Stimulated activated naive CD8-positive, alpha-beta T cell treated with anti-CD3 and anti-CD28 coated beads, Interleukin-15, Interleukin-2, amounts not matched to agents 100 ng/mL and 50 ng/mL, for 24 hours (primary cell): ENCODE measurements around the gene P3H3.

Experiments used
- H3K27ac Mint-ChIP-seq: one replicate; pipeline ENCODE4 v1.8.0; 2021; ENCODE audit warnings: mild to moderate bottlenecking, mixed read lengths
- H3K27me3 Mint-ChIP-seq: one replicate; pipeline ENCODE4 v1.8.0; 2021; ENCODE audit warnings: mixed read lengths
- H3K36me3 Mint-ChIP-seq: one replicate; pipeline ENCODE4 v1.8.0; 2021; ENCODE audit warnings: low read depth, mixed read lengths
- H3K4me1 Mint-ChIP-seq: one replicate; pipeline ENCODE4 v1.8.0; 2021; ENCODE audit warnings: low read depth, mixed read lengths
- H3K4me3 Mint-ChIP-seq: one replicate; pipeline ENCODE4 v1.8.0; 2021; ENCODE audit warnings: mild to moderate bottlenecking, mixed read lengths
- H3K9me3 Mint-ChIP-seq: one replicate; pipeline ENCODE4 v1.8.0; 2021; ENCODE audit warnings: mixed read lengths

Gene P3H3

GRCh38 chr12:6828781-6829535 lies 751 bp downstream of the P3H3 start:
- Mint-ChIP-seq H3K36me3 (no peaks in the 10 kb centered on the region), H3K27ac (peak overlapping the region; percentile 71), H3K27me3 (peaks cover 59% of the 10 kb centered on the region), H3K4me3 (peak overlapping the region; percentile 78), H3K4me1 (peaks cover 18% of the 10 kb centered on the region), H3K9me3 (no peaks in the 10 kb centered on the region)

GRCh38 chr12:6829536-6830220 lies 1.5 kb downstream of the P3H3 start:
- Mint-ChIP-seq H3K4me1 (peaks cover 21% of the 10 kb centered on the region), H3K4me3 (peak overlapping the region; percentile 78), H3K36me3 (no peaks in the 10 kb centered on the region), H3K9me3 (no peaks in the 10 kb centered on the region), H3K27ac (no peak overlapping the region), H3K27me3 (peaks cover 53% of the 10 kb centered on the region)

- Mint-ChIP-seq H3K36me3 (no peaks in the 10 kb centered on the region), H3K9me3 (no peaks in the 10 kb centered on the region), H3K4me1 (peaks cover 21% of the 10 kb centered on the region), H3K4me3 (no peak overlapping the region), H3K27ac (no peak overlapping the region), H3K27me3 (peaks cover 46% of the 10 kb centered on the region)
These were observed 2.2 kb downstream of the P3H3 start for GRCh38 chr12:6830286-6830890.

- H3K27ac Mint-ChIP-seq, result no peak overlapping the region
- peaks cover 41% of the 10 kb centered on the region for H3K27me3 Mint-ChIP-seq
- peaks cover 21% of the 10 kb centered on the region for H3K4me1 Mint-ChIP-seq
- H3K36me3 Mint-ChIP-seq, result no peaks in the 10 kb centered on the region
- H3K9me3 Mint-ChIP-seq, result no peaks in the 10 kb centered on the region
- H3K4me3 Mint-ChIP-seq, result no peak overlapping the region
These were observed 2.8 kb downstream of the P3H3 start for GRCh38 chr12:6830999-6831398.

GRCh38 chr12:6831450-6831995 lies 3.3 kb downstream of the P3H3 start:
- peaks cover 36% of the 10 kb centered on the region for H3K27me3 Mint-ChIP-seq
- H3K9me3 Mint-ChIP-seq, result no peaks in the 10 kb centered on the region
- H3K36me3 Mint-ChIP-seq, result no peaks in the 10 kb centered on the region
- no peak overlapping the region for H3K4me3 Mint-ChIP-seq
- H3K27ac Mint-ChIP-seq, result no peak overlapping the region
- peaks cover 21% of the 10 kb centered on the region for H3K4me1 Mint-ChIP-seq

GRCh38 chr12:6832125-6832524 lies 3.9 kb downstream of the P3H3 start:
- no peak overlapping the region for H3K4me3 Mint-ChIP-seq

GRCh38 chr12:6833189-6833890 lies 5.1 kb downstream of the P3H3 start:
- peaks cover 12% of the 10 kb centered on the region for H3K4me1 Mint-ChIP-seq
- H3K36me3 Mint-ChIP-seq, result no peaks in the 10 kb centered on the region
- H3K27me3 Mint-ChIP-seq, result peaks cover 21% of the 10 kb centered on the region
- no peaks in the 10 kb centered on the region for H3K9me3 Mint-ChIP-seq
- H3K4me3 Mint-ChIP-seq, result no peak overlapping the region
- H3K27ac Mint-ChIP-seq, result no peak overlapping the region

More at GRCh38 chr12:6832125-6832524, 3.9 kb downstream of the P3H3 start:
- H3K27me3 Mint-ChIP-seq, result peaks cover 30% of the 10 kb centered on the region
- no peaks in the 10 kb centered on the region for H3K36me3 Mint-ChIP-seq
- peak overlapping the region; percentile 45 for H3K27ac Mint-ChIP-seq
- H3K4me1 Mint-ChIP-seq, result peaks cover 21% of the 10 kb centered on the region
- no peaks in the 10 kb centered on the region for H3K9me3 Mint-ChIP-seq

GRCh38 chr12:6834254-6834653 lies 6.0 kb downstream of the P3H3 start:
- peaks cover 7% of the 10 kb centered on the region for H3K4me1 Mint-ChIP-seq
- H3K27me3 Mint-ChIP-seq, result peaks cover 15% of the 10 kb centered on the region
- no peaks in the 10 kb centered on the region for H3K36me3 Mint-ChIP-seq
- no peak overlapping the region for H3K4me3 Mint-ChIP-seq
- no peaks in the 10 kb centered on the region for H3K9me3 Mint-ChIP-seq
- H3K27ac Mint-ChIP-seq, result no peak overlapping the region

GRCh38 chr12:6834873-6835272 lies 6.7 kb downstream of the P3H3 start:
- H3K27me3 Mint-ChIP-seq, result peaks cover 11% of the 10 kb centered on the region
- no peak overlapping the region for H3K4me3 Mint-ChIP-seq
- peaks cover 3% of the 10 kb centered on the region for H3K4me1 Mint-ChIP-seq
- H3K9me3 Mint-ChIP-seq, result no peaks in the 10 kb centered on the region
- no peak overlapping the region for H3K27ac Mint-ChIP-seq
- no peaks in the 10 kb centered on the region for H3K36me3 Mint-ChIP-seq

- Mint-ChIP-seq H3K27ac (no peak overlapping the region), H3K4me3 (no peak overlapping the region), H3K4me1 (peaks cover 3% of the 10 kb centered on the region), H3K27me3 (no peaks in the 10 kb centered on the region), H3K36me3 (no peaks in the 10 kb centered on the region), H3K9me3 (no peaks in the 10 kb centered on the region)
These were observed 8.6 kb downstream of the P3H3 start for GRCh38 chr12:6836851-6837250.

- Mint-ChIP-seq H3K27me3 (no peaks in the 10 kb centered on the region), H3K4me3 (no peak overlapping the region), H3K9me3 (no peaks in the 10 kb centered on the region), H3K36me3 (no peaks in the 10 kb centered on the region), H3K4me1 (peaks cover 3% of the 10 kb centered on the region), H3K27ac (no peak overlapping the region)
These were observed 9.3 kb downstream of the P3H3 start for GRCh38 chr12:6837370-6838060.

GRCh38 chr12:6838854-6839253 lies 10.6 kb downstream of the P3H3 start:
- peaks cover 3% of the 10 kb centered on the region for H3K4me1 Mint-ChIP-seq
- no peak overlapping the region for H3K27ac Mint-ChIP-seq
- no peak overlapping the region for H3K4me3 Mint-ChIP-seq
- H3K9me3 Mint-ChIP-seq, result no peaks in the 10 kb centered on the region
- H3K36me3 Mint-ChIP-seq, result no peaks in the 10 kb centered on the region
- H3K27me3 Mint-ChIP-seq, result no peaks in the 10 kb centered on the region

- no peaks in the 10 kb centered on the region for H3K4me1 Mint-ChIP-seq
- H3K27me3 Mint-ChIP-seq, result no peaks in the 10 kb centered on the region
- no peak overlapping the region for H3K27ac Mint-ChIP-seq
- H3K4me3 Mint-ChIP-seq, result no peak overlapping the region
- H3K36me3 Mint-ChIP-seq, result no peaks in the 10 kb centered on the region
- H3K9me3 Mint-ChIP-seq, result no peaks in the 10 kb centered on the region
These were observed 11.4 kb downstream of the P3H3 start for GRCh38 chr12:6839482-6840201.

GRCh38 chr12:6840330-6840729 lies 12.1 kb downstream of the P3H3 start:
- Mint-ChIP-seq H3K4me1 (no peaks in the 10 kb centered on the region), H3K36me3 (peaks cover 4% of the 10 kb centered on the region), H3K27ac (no peak overlapping the region), H3K27me3 (no peaks in the 10 kb centered on the region), H3K4me3 (no peak overlapping the region), H3K9me3 (no peaks in the 10 kb centered on the region)
